Mucosa of descending colon (tissue), 3 donors: ENCODE measurements around the gene SLC22A5. TPM values are rescaled to one million over a fixed set of nuclear protein-coding genes. Genes with fewer than 3 reads are reported as not detected.

Experiments
- ATAC-seq: fragments of 200-7000 bp; cut with Tn5 transposase; one replicate; pipeline ENCODE4 v1.9.1; 2020; ENCODE audit warnings: mild to moderate bottlenecking, moderate library complexity
- DNase-seq, 3 donors: peaks; one replicate each; pipeline ENCODE4 v3.0.0-alpha.2; 2020
- H3K36me3 ChIP-seq: fragments of 200-600 bp; one replicate; pipeline ENCODE4 v1.8.0; 2021; ENCODE audit warnings: low read depth, mild to moderate bottlenecking
- H3K4me1 ChIP-seq: fragments of 200-600 bp; one replicate; pipeline ENCODE4 v1.8.0; 2021; ENCODE audit warnings: low read depth, mild to moderate bottlenecking
- H3K4me3 ChIP-seq: fragments of 200-600 bp; one replicate; pipeline ENCODE4 v1.8.0; 2021; ENCODE audit warnings: mild to moderate bottlenecking
- H3K9me3 ChIP-seq: fragments of 200-600 bp; one replicate; pipeline ENCODE4 v1.8.0; 2021; ENCODE audit warnings: mild to moderate bottlenecking
- intact Hi-C, 2 donors: fragments of 100-400 bp; cut with DNase I in 1 of 2; cut with micrococcal nuclease in 1 of 2; formaldehyde crosslinking; loops; one replicate each; pipeline versions ENCODE4 v1.11.0 to v1.11.1; 2022; cut with DNase I, micrococcal nuclease
- total RNA-seq, 3 donors: library from RNA; stranded (reverse); fragmentation: NEBNext Ultra II Directional in 2 of 3; extraction: Animal tissue kit (Norgen Biotek cat#: 25700) in 2 of 3; gene quantifications; one replicate each; pipeline versions ENCODE4 v1.2.1 to v1.2.4, GENCODE V29; 2021 to 2023
- TF ChIP-seq, protein P1 (sequence below): fragments of 200-600 bp; IDR thresholded peaks from one replicate; pipeline ENCODE4 v1.8.0; 2022; ENCODE audit warnings: antibody characterized with exemption, mild to moderate bottlenecking
- donor health status: DM: no; HTN: no; CAD: no; lungs with moderate emphysema.
- donor health status: DM: no; HTN: no; CAD: no.
- donor health status: DM: no; HTN: yes; CAD: no.

Gene SLC22A5
- total RNA-seq, 3 donors from 2014 or later = 27.9 to 95.4 (median 29.4) TPM

DNA sequence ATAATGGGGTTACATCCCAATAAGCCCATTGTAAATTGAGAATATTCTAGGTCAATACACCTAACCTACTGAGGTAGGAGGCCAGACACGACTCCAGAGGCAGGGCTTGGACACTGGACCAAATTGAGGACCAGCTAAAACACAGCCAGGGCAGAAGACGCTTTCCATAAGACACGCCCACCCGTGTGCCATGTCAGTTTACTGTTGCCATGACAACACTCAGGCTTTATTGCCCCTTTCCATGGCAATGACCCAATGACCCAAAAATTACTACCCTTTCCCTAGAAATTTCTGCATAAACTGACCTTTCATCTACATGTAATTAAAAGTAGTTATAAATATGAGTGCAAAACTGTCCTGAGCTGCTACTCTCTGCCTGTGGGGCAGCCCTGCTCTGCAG is 43.8 kb upstream of the SLC22A5 start:
- ATAC-seq (peak; percentile 58), DNase-seq (no peak)
- intact Hi-C loops = no loop called here
- H3K4me1 ChIP-seq = no peaks in the 10 kb centered on the region
- no peak overlapping the region for H3K4me3 ChIP-seq
- H3K36me3 ChIP-seq = no peaks in the 10 kb centered on the region
- TF ChIP-seq, protein P1, sequence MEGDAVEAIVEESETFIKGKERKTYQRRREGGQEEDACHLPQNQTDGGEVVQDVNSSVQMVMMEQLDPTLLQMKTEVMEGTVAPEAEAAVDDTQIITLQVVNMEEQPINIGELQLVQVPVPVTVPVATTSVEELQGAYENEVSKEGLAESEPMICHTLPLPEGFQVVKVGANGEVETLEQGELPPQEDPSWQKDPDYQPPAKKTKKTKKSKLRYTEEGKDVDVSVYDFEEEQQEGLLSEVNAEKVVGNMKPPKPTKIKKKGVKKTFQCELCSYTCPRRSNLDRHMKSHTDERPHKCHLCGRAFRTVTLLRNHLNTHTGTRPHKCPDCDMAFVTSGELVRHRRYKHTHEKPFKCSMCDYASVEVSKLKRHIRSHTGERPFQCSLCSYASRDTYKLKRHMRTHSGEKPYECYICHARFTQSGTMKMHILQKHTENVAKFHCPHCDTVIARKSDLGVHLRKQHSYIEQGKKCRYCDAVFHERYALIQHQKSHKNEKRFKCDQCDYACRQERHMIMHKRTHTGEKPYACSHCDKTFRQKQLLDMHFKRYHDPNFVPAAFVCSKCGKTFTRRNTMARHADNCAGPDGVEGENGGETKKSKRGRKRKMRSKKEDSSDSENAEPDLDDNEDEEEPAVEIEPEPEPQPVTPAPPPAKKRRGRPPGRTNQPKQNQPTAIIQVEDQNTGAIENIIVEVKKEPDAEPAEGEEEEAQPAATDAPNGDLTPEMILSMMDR = no peak
- no peaks in the 10 kb centered on the region for H3K9me3 ChIP-seq

- H3K4me3 ChIP-seq = no peak overlapping the region
- DNase-seq (no peak), ATAC-seq (no peak)
- no peaks in the 10 kb centered on the region for H3K4me1 ChIP-seq
- TF ChIP-seq, protein P1 = no peak
- H3K9me3 ChIP-seq = no peaks in the 10 kb centered on the region
- H3K36me3 ChIP-seq = no peaks in the 10 kb centered on the region
- intact Hi-C loops = no loop called here
These were observed 42.1 kb upstream of the SLC22A5 start for GRCh38 chr5:132327252-132327955.

GRCh38 chr5:132334812-132335211 is 34.7 kb upstream of the SLC22A5 start:
- no peaks in the 10 kb centered on the region for H3K4me1 ChIP-seq
- ATAC-seq (no peak), DNase-seq (no peak)
- no peaks in the 10 kb centered on the region for H3K36me3 ChIP-seq
- TF ChIP-seq, protein P1 = no peak
- no peaks in the 10 kb centered on the region for H3K9me3 ChIP-seq
- intact Hi-C loops = no loop called here
- no peak overlapping the region for H3K4me3 ChIP-seq

DNA sequence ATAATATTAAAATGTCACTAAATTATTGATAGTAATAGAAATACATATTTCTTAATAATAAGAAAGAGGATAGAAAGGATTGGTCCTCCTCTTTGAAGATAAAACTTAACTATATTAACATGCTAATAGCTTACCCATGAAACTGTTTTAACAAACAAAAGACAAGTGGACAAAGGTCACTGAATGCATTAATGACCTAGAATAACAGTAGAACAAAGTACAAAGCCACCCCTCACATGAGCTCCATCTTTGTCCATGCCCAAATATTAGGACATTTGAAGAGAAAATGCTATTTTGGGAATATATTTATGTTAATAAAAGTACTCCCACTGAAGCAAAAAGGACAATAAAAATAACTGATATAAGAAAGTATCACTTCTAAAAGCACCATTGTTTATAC is 34.1 kb upstream of the SLC22A5 start:
- TF ChIP-seq, protein P1 = no peak
- Histone ChIP-seq H3K9me3 (no peaks in the 10 kb centered on the region), H3K4me3 (no peak overlapping the region), H3K4me1 (no peaks in the 10 kb centered on the region), H3K36me3 (no peaks in the 10 kb centered on the region)
- DNase-seq (no peak), ATAC-seq (no peak)
- intact Hi-C loops = no loop called here

DNA sequence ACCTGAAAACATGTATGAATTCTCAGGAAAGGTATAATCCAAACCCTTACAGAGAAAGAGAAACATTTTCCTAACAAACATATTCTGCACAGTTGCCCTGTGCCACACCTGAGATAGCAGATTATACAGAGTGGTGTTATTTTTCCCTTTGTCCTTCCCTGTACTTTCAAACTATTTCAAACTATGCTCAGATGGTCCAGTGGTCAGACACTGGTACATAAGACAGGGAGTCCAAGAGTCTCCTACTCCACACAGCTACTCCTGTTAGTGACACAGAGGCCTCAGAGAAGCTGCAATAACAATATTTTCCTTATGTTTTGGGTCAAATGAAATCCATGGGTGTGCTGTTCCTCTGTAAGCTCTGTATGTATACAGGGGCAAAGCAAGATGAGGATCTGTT is 30.0 kb upstream of the SLC22A5 start:
- intact Hi-C loops = no loop called here
- peak; percentile 56 for ATAC-seq
- Histone ChIP-seq H3K36me3 (no peaks in the 10 kb centered on the region), H3K4me3 (no peak overlapping the region), H3K9me3 (no peaks in the 10 kb centered on the region), H3K4me1 (no peaks in the 10 kb centered on the region)
- TF ChIP-seq, protein P1 = no peak
- no peak for DNase-seq
